Activated CD4-positive, alpha-beta T cell treated with anti-CD3 and anti-CD28 coated beads, Interleukin-2, amount 10 ng/mL, durations not matched to agents 7 days and 5 days (primary cell): ENCODE results near the gene WDR45. TPM values are rescaled to one million over a fixed set of nuclear protein-coding genes. Genes with fewer than 3 reads are reported as not detected.
A peak's percentile ranks its signal among the peaks of the same experiment; 100 is the strongest.

Experiments used
- CTCF ChIA-PET: fragments of 350-600 bp; sonication (Branson Sonifier 250); formaldehyde crosslinking; loops from one replicate; lab custom pipeline; 2021; ENCODE audit warnings: antibody characterized with exemption; lab: Charles Lee
- POLR2A ChIA-PET: fragments of 350-600 bp; sonication (Branson Sonifier 250); formaldehyde crosslinking; loops from one replicate; lab custom pipeline; 2021; ENCODE audit warnings: antibody characterized with exemption; lab: Charles Lee
- DNase-seq: peaks from one replicate; pipeline ENCODE4 v3.0.0-alpha.2; 2020
- H3K27ac Mint-ChIP-seq: one replicate; pipeline ENCODE4 v1.8.0; 2021; ENCODE audit warnings: mild to moderate bottlenecking, moderate library complexity, mixed read lengths
- H3K27me3 Mint-ChIP-seq: one replicate; pipeline ENCODE4 v1.8.0; 2021; ENCODE audit warnings: mixed read lengths
- H3K36me3 Mint-ChIP-seq: one replicate; pipeline ENCODE4 v1.8.0; 2021; ENCODE audit warnings: low read depth, mixed read lengths
- H3K4me1 Mint-ChIP-seq: one replicate; pipeline ENCODE4 v1.8.0; 2021; ENCODE audit warnings: mixed read lengths
- H3K4me3 Mint-ChIP-seq: one replicate; pipeline ENCODE4 v1.8.0; 2021; ENCODE audit warnings: mild to moderate bottlenecking, moderate library complexity, mixed read lengths
- H3K9me3 Mint-ChIP-seq: one replicate; pipeline ENCODE4 v1.8.0; 2021; ENCODE audit warnings: mixed read lengths
- total RNA-seq, 2 experiments: library from RNA; stranded (reverse); gene quantifications; one replicate each; pipeline ENCODE4 v1.2.3, GENCODE V29; 2021

The WDR45 gene
- total RNA-seq, 2 experiments from 2014 or later = 44.0 to 48.6 TPM

GRCh38 chrX:49059201-49059600 is 20.5 kb downstream of the WDR45 start:
- H3K27ac Mint-ChIP-seq = no peak overlapping the region
- H3K4me3 Mint-ChIP-seq = no peak overlapping the region
- H3K9me3 Mint-ChIP-seq = no peaks in the 10 kb centered on the region
- H3K27me3 Mint-ChIP-seq = no peaks in the 10 kb centered on the region
- H3K4me1 Mint-ChIP-seq = peaks cover 18% of the 10 kb centered on the region
- H3K36me3 Mint-ChIP-seq = no peaks in the 10 kb centered on the region
- ChIA-PET CTCF (no interaction called here), POLR2A (no interaction called here)
- no peak for DNase-seq

- no peaks in the 10 kb centered on the region for H3K9me3 Mint-ChIP-seq
- no peak within 1 kb of the TSS for H3K4me3 Mint-ChIP-seq
- DNase-seq = no peak
- ChIA-PET POLR2A (no interaction called here), CTCF (interaction anchor here (1.6 kb wide), 1 partner anchor 15 kb away, joined by 4 read pairs; no protein-coding TSS in a partner anchor)
- no peak within 1 kb of the TSS for H3K27ac Mint-ChIP-seq
- H3K27me3 Mint-ChIP-seq = no peaks in the 10 kb centered on the region
- peaks cover 22% of the 10 kb centered on the region for H3K4me1 Mint-ChIP-seq
- H3K36me3 Mint-ChIP-seq = no peaks in the 10 kb centered on the region
Measured at GRCh38 chrX:49058794-49059193, 20.9 kb downstream of the WDR45 start, which contains the start of gene CCDC120. Gene CCDC120, plus strand, starts transcription at chrX:49058999. Its CDS starts 3,043 bp downstream, at chrX:49062042.

GRCh38 chrX:49054073-49054762 is 25.5 kb downstream of the WDR45 start:
- no peak for DNase-seq
- H3K4me1 Mint-ChIP-seq = peaks cover 32% of the 10 kb centered on the region
- peak overlapping the region; percentile 67 for H3K4me3 Mint-ChIP-seq
- ChIA-PET CTCF (no interaction called here), POLR2A (no interaction called here)
- H3K9me3 Mint-ChIP-seq = no peaks in the 10 kb centered on the region
- peak overlapping the region; percentile 86 for H3K27ac Mint-ChIP-seq
- H3K27me3 Mint-ChIP-seq = no peaks in the 10 kb centered on the region
- H3K36me3 Mint-ChIP-seq = no peaks in the 10 kb centered on the region

DNA sequence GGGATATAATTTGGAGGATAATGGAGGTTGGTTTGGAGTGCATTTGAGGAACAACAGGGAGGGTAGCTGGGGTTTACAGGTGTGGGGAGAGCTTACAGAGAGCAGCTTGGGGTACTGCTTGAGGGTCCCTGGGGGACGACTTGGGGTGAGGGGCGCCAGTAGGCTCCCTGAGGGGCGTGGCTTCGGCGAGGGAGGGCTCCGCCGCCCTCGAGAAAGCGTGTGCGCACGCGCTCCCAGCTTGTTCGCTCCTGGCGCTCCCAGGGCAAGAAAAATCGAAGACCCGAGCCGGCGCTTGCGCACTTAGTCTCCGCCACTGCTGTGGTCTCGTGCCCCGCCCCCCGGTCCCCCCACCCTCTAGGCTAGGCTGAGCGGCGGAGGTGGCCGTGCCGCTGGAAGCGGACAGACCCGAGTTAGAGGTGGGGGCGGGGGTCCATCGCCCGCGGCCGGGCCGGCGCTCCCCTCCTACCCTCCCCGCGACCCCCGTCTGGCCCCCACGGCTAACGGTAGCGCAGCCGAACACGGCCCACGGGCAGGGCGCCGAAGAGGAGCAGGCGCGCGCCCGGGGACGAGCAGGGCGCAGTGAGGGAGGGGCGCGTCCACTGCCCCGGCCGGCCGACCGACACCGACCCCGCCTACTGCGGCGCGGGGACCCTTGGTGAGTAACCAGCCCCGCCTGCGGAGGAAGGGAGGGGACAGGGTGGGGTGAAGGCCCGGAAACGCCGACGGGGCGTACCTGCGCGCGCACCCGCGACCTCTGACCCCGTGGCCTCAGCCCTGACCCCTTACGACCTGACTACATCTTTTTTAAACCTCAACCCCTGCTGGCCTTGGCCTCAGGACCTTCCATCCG is 26.2 kb downstream of the WDR45 start:
- DNase-seq = peak; percentile 63
- no peaks in the 10 kb centered on the region for H3K9me3 Mint-ChIP-seq
- POLR2A ChIA-PET = no interaction called here
- peak overlapping the region; percentile 78 for H3K4me3 Mint-ChIP-seq
- H3K27me3 Mint-ChIP-seq = no peaks in the 10 kb centered on the region
- H3K4me1 Mint-ChIP-seq = peaks cover 32% of the 10 kb centered on the region
- H3K36me3 Mint-ChIP-seq = no peaks in the 10 kb centered on the region
- H3K27ac Mint-ChIP-seq = peak overlapping the region; percentile 91
- CTCF ChIA-PET = interaction anchor here (0.6 kb wide), 2 partner anchors 13 to 1714 kb away, joined by 3 to 5 read pairs; no protein-coding TSS in a partner anchor

DNA sequence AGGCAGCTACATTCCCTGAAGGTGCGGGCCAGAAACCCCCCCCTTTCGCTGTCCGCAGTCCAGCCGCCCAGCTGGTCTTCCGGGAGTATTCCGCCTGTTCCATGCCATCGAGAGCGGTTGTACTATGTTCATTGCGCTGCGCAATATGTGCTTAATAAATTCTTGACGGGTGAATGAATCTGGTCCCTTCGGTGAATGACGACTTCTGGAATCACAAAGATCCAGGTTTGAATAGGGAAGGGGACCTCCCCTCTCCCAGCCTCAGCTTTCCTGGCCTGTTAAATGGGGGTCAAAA is 35.8 kb downstream of the WDR45 start:
- peak overlapping the region; percentile 90 for H3K4me3 Mint-ChIP-seq
- DNase-seq = no peak
- H3K9me3 Mint-ChIP-seq = no peaks in the 10 kb centered on the region

GRCh38 chrX:49043220-49043986 is 36.3 kb downstream of the WDR45 start, which contains the start of gene TFE3:
Gene TFE3, minus strand, starts transcription at chrX:49043357. Its CDS starts 131 bp downstream, at chrX:49043226.
- Mint-ChIP-seq H3K9me3 (no peaks in the 10 kb centered on the region), H3K4me3 (peak within 1 kb of the TSS; percentile 90), H3K27ac (peak within 1 kb of the TSS; percentile 95), H3K36me3 (peaks cover 12% of the 10 kb centered on the region), H3K4me1 (peaks cover 46% of the 10 kb centered on the region), H3K27me3 (no peaks in the 10 kb centered on the region)
- ChIA-PET CTCF (interaction anchor here (0.6 to 1.4 kb wide), 6 partner anchors 15 to 395 kb away, joined by 3 to 5 read pairs (median 4); partner anchors contain the start of gene CCDC120), POLR2A (interaction anchor here (0.6 kb wide), 1 partner anchor 124 kb away, joined by 3 read pairs; no protein-coding TSS in a partner anchor)
- DNase-seq = peak; percentile 96

More for the DNA sequence above, 35.8 kb downstream of the WDR45 start:
- peaks cover 7% of the 10 kb centered on the region for H3K36me3 Mint-ChIP-seq
- H3K27ac Mint-ChIP-seq = peak overlapping the region; percentile 95
- ChIA-PET CTCF (interaction anchor here (0.8 to 1.4 kb wide), 4 partner anchors 14 to 396 kb away, joined by 3 to 5 read pairs (median 4); partner anchors contain the start of gene CCDC120), POLR2A (no interaction called here)
- H3K27me3 Mint-ChIP-seq = no peaks in the 10 kb centered on the region
- peaks cover 40% of the 10 kb centered on the region for H3K4me1 Mint-ChIP-seq

DNA sequence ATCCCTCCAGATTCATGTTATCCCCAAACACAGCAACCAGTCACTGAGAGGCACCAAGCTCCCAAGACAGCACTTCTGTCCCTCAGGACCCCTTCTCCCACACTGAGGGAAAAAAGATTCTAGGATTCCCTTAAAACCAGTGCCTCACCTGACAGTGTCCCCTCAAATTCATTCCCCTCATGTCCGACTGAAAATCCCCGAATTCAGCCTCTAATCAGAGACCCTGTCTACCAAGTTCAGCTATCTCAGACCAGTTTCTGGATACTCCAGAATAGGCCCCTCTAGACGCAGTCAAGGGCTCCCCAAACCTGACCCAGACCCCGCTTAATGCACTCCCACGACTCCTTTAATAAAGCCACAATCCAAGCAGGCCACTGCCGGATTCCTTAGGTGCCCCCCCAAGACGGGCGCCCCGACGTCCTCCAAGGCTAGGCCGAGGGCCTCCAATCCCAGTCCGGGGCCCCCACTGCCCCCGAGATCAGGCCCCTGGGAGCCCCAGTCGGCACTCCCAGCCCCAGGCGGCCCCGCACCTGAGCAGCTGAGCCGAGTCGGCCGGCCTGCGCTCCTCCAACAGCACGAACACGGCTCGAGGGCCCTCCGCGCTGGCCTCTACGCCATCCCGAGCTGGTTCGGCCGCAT is 37.0 kb downstream of the WDR45 start:
- ChIA-PET CTCF (interaction anchor here (1.0 kb wide), 1 partner anchor 27 kb away, joined by 3 read pairs; no protein-coding TSS in a partner anchor), POLR2A (no interaction called here)
- peaks cover 46% of the 10 kb centered on the region for H3K4me1 Mint-ChIP-seq
- H3K9me3 Mint-ChIP-seq = no peaks in the 10 kb centered on the region
- H3K27me3 Mint-ChIP-seq = no peaks in the 10 kb centered on the region
- peak overlapping the region; percentile 95 for H3K27ac Mint-ChIP-seq
- DNase-seq = peak; percentile 6
- peaks cover 17% of the 10 kb centered on the region for H3K36me3 Mint-ChIP-seq
- H3K4me3 Mint-ChIP-seq = peak overlapping the region; percentile 90

- peak; percentile 7 for DNase-seq
- peak overlapping the region; percentile 90 for H3K4me3 Mint-ChIP-seq
- H3K36me3 Mint-ChIP-seq = peaks cover 18% of the 10 kb centered on the region
- H3K27me3 Mint-ChIP-seq = no peaks in the 10 kb centered on the region
- H3K4me1 Mint-ChIP-seq = peaks cover 46% of the 10 kb centered on the region
- H3K9me3 Mint-ChIP-seq = no peaks in the 10 kb centered on the region
- ChIA-PET POLR2A (no interaction called here), CTCF (interaction anchor here (0.6 to 1.2 kb wide), 3 partner anchors 14 to 116 kb away, joined by 3 read pairs; no protein-coding TSS in a partner anchor)
- H3K27ac Mint-ChIP-seq = peak overlapping the region; percentile 95
Measured at GRCh38 chrX:49041744-49042580, 37.7 kb downstream of the WDR45 start.

GRCh38 chrX:49040376-49040955 is 39.2 kb downstream of the WDR45 start:
- ChIA-PET POLR2A (no interaction called here), CTCF (interaction anchor here (1.0 to 1.2 kb wide), 2 partner anchors 13 to 15 kb away, joined by 3 read pairs; no protein-coding TSS in a partner anchor)
- H3K27ac Mint-ChIP-seq = peak overlapping the region; percentile 87
- DNase-seq = no peak
- H3K9me3 Mint-ChIP-seq = no peaks in the 10 kb centered on the region
- H3K27me3 Mint-ChIP-seq = no peaks in the 10 kb centered on the region
- peak overlapping the region; percentile 50 for H3K4me3 Mint-ChIP-seq
- peaks cover 46% of the 10 kb centered on the region for H3K4me1 Mint-ChIP-seq
- peaks cover 18% of the 10 kb centered on the region for H3K36me3 Mint-ChIP-seq

DNA sequence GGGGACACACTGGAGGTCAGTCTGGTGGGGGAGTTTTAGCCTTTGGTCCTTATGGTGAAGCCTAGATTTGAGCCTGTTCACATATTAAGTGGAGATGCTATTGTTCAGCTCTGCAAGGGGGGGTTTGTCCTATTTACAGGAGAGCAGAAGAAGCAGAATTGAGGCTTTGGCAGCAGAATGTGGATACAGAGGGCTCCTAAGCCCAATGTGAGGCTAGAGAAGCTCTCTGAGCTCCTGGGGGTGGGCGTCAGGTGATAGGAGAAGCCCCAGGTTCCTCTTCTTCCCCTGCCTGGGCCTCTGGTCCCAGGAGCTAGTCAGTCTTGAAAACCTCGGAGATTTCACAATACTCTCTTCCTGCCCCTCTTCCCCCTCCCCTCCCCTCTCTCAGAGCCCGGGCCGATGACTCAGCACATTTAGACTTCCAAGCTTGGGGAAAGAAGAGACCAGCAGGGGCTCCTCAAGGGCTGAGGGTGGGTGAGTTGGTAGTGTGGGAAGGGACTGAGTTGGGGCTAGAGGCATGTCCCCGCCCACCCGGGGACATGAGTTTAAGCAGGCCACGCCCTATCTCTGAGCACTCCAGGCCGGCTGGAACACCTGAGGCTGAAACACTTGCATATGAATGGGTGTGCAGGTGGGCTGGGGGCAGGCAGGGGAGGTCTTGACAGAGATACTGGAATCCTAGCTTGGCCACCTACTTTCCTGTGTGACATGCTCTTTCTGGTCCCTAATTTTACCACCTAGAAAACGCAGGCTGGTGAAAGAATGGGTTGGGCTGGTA is 39.9 kb downstream of the WDR45 start:
- ChIA-PET CTCF (interaction anchor here (0.6 to 1.0 kb wide), 2 partner anchors 13 to 22 kb away, joined by 3 read pairs; no protein-coding TSS in a partner anchor), POLR2A (interaction anchor here (0.7 kb wide), 1 partner anchor 38 kb away, joined by 3 read pairs; the partner anchor contains the start of gene GRIPAP1)
- Mint-ChIP-seq H3K36me3 (peaks cover 19% of the 10 kb centered on the region), H3K4me1 (peaks cover 46% of the 10 kb centered on the region), H3K27ac (peak overlapping the region; percentile 87), H3K9me3 (no peaks in the 10 kb centered on the region), H3K4me3 (peak overlapping the region; percentile 50), H3K27me3 (no peaks in the 10 kb centered on the region)
- peak; percentile 48 for DNase-seq
